ENCODE results near the gene ERBB4.

Gene ERBB4

DNA sequence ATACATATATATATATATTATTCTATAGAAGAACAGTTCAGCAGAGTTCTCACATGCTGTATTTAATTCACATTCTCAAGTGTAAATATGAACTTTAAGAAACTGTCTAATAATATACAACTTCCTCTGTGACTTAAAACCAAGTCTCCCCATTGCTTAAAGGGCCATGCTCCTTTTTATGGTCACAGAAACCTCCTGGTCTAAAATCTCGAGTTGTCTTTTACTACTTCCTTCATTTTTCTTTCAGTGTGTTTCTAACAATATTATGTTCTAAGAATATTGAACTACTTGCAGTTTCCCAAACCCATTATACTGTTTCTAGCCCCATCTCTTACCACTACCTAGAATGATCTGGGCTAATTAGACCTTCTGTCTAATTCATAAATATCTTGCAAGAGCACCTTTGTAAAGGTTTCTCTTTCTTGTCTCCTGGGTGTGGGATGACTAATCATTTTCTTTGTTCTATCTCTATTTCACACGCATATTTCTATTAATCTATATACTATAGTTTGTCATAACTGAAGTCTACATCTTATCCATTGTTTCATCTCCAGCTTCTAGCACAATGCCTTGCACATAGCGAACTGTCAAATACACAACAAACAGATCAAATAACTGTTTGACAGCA lies 48.8 kb downstream of the ERBB4 start:
- Histone ChIP-seq H3K27me3 (no peaks in the 10 kb centered on the region), H3K4me1 (peaks cover 5% of the 10 kb centered on the region; the same call in 1 of the 2 replicates), H3K9me3 (no peaks in the 10 kb centered on the region), H3K36me3 (no peaks in the 10 kb centered on the region), H3K4me3 (ENCODE audit: low read depth, low read length) (no peak overlapping the region)
- no peak for DNase-seq
- TF ChIP-seq, protein P1, sequence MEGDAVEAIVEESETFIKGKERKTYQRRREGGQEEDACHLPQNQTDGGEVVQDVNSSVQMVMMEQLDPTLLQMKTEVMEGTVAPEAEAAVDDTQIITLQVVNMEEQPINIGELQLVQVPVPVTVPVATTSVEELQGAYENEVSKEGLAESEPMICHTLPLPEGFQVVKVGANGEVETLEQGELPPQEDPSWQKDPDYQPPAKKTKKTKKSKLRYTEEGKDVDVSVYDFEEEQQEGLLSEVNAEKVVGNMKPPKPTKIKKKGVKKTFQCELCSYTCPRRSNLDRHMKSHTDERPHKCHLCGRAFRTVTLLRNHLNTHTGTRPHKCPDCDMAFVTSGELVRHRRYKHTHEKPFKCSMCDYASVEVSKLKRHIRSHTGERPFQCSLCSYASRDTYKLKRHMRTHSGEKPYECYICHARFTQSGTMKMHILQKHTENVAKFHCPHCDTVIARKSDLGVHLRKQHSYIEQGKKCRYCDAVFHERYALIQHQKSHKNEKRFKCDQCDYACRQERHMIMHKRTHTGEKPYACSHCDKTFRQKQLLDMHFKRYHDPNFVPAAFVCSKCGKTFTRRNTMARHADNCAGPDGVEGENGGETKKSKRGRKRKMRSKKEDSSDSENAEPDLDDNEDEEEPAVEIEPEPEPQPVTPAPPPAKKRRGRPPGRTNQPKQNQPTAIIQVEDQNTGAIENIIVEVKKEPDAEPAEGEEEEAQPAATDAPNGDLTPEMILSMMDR (IDR thresholded peaks at IDR 0.05; ENCODE audit: low read depth, low read length), result no peak

DNA sequence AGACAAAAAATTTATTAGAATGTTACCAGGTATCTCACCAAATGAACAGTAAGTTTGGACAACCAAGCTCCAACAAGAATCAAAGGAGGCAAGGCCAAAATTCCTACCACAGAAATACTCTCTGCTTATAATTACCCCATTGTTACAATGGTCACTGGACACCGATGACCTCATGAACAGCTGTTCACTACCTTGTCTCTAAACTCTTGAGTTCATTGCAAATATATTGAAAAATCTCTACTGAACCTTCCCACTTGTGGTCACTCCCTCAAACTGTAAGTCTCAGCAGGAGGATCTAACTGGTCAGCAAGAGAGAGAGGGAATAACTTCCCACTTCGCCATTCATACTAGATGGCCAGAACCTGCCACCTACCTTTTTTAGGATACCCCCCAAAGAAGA lies 50.0 kb downstream of the ERBB4 start:
- Histone ChIP-seq H3K36me3 (no peaks in the 10 kb centered on the region), H3K9me3 (no peaks in the 10 kb centered on the region), H3K4me3 (ENCODE audit: low read depth, low read length) (no peak overlapping the region), H3K27me3 (no peaks in the 10 kb centered on the region), H3K4me1 (no peaks in the 10 kb centered on the region)
- TF ChIP-seq, protein P1 (IDR thresholded peaks at IDR 0.05; ENCODE audit: low read depth, low read length), result no peak
- DNase-seq, result no peak

DNA sequence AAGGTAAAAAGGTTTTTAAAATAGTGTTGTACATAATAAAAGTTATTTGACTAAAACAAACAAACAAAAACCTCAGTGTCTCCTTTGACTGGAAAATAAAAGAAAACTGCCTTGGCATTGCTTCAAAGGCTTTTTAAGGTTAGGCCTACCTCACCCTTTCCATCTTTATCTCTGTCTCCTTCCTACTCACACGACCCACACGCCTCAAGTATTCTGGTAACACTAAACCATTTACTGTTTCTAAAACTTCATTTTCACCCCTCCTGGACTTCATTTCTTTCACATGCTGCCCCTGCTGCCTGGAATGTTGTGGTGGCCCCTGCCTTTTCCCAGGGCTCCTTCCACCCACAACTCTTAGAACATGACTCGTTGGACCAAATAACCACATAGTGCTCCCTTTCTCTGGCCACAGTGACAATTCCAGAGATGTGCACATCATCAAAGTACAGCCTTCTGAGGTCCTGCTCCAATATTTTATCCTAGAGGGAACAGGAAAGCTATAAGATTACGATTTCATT lies 54.0 kb downstream of the ERBB4 start:
- DNase-seq, result no peak
- Histone ChIP-seq H3K4me1 (no peaks in the 10 kb centered on the region), H3K4me3 (ENCODE audit: low read depth, low read length) (no peak overlapping the region), H3K27me3 (no peaks in the 10 kb centered on the region), H3K36me3 (no peaks in the 10 kb centered on the region), H3K9me3 (no peaks in the 10 kb centered on the region)
- TF ChIP-seq, protein P1 (IDR thresholded peaks at IDR 0.05; ENCODE audit: low read depth, low read length), result no peak

DNA sequence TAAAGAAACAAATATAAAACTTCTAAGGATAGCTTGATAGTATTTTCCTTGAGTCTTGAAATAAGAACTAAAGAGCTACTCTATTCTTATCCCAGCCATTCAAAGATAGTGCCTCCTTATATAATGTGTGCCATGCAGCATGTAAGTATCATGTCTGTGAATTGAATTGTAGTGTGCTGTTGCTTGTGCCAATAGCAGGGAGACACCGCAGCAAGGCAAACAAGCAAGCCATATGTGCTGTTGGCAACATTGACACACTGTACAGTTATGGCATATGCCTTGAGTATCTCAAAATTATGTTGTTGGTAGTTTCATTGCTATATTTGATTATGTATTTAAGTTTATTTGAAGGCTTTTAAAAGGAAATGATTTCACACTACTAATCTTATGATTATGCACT lies 58.2 kb downstream of the ERBB4 start:
- Histone ChIP-seq H3K27me3 (no peaks in the 10 kb centered on the region), H3K36me3 (no peaks in the 10 kb centered on the region), H3K4me1 (no peaks in the 10 kb centered on the region), H3K4me3 (ENCODE audit: low read depth, low read length) (no peak overlapping the region), H3K9me3 (no peaks in the 10 kb centered on the region)
- TF ChIP-seq, protein P1 (IDR thresholded peaks at IDR 0.05; ENCODE audit: low read depth, low read length), result no peak
- no peak for DNase-seq

DNA sequence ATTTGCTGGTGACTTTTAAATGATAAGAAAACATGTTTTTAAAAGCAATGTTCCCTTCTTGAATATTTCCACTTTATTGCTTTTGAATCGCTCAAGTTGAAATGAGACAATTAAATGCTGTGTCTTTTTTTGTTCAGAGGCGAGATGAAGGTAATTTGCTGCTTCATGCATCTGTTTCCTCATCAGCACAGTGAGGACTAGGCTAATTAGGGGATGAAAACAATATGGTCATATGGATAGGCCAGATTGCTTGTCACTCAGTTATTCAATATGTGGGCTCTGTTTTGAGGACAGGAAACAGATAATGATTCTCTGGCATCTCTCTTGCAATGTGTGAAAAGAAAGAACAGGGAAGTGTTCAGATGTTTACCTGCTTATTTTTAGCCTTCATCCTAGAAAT lies 61.0 kb downstream of the ERBB4 start:
- no peak for DNase-seq
- TF ChIP-seq, protein P1 (IDR thresholded peaks at IDR 0.05; ENCODE audit: low read depth, low read length), result no peak
- H3K4me3 ChIP-seq (ENCODE audit: low read depth, low read length), result no peak overlapping the region

DNA sequence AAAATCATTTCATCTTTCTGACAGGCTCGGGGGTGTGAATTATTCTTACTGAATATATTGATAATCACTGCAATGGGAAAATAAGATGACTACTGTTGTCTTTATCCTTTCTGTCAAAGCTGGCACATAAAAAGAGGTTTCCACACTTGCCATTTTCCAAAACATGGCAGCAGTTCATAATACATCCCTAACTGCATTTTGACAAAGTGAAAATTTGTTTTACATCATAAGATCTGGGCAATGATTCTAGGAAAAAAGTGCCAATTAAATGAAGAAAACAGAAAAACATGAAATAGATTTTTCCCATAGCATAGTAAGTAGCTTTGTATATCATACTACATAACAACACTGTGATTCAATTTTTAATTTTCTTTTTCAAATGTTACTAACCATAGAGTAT lies 65.4 kb downstream of the ERBB4 start:
- DNase-seq, result no peak

More for the DNA sequence above, 61.0 kb downstream of the ERBB4 start:
- Histone ChIP-seq H3K36me3 (no peaks in the 10 kb centered on the region), H3K9me3 (no peaks in the 10 kb centered on the region), H3K27me3 (no peaks in the 10 kb centered on the region), H3K4me1 (no peaks in the 10 kb centered on the region)

More for the DNA sequence above, 65.4 kb downstream of the ERBB4 start:
- Histone ChIP-seq H3K4me1 (no peaks in the 10 kb centered on the region), H3K36me3 (no peaks in the 10 kb centered on the region), H3K27me3 (no peaks in the 10 kb centered on the region), H3K4me3 (ENCODE audit: low read depth, low read length) (no peak overlapping the region), H3K9me3 (no peaks in the 10 kb centered on the region)
- TF ChIP-seq, protein P1 (IDR thresholded peaks at IDR 0.05; ENCODE audit: low read depth, low read length), result no peak
